OCI-LY1 (cell line): ENCODE data around the gene DNAAF3.

ENCODE experiments used
- H2AFZ ChIP-seq: fragments of 200-600 bp; sonication (generic), shearing (Covaris generic); 2 replicates; pipeline ENCODE4 v1.6.0; 2014; ENCODE audit warnings: antibody characterized with exemption, mild to moderate bottlenecking, low read length
- H3F3A ChIP-seq: fragments of 200-600 bp; sonication (generic), shearing (Covaris generic); 2 replicates; pipeline ENCODE4 v1.6.0; 2014; ENCODE audit warnings: mild to moderate bottlenecking, antibody characterized with exemption, low read length, moderate library complexity; ENCODE audit not compliant: insufficient read depth
- H3K27ac ChIP-seq: fragments of 200-600 bp; sonication (generic); 2 replicates; pipeline ENCODE4 v1.5.1; 2014; ENCODE audit warnings: low read length, mixed run types, mild to moderate bottlenecking, low read depth; ENCODE audit not compliant: poor library complexity, severe bottlenecking
- H3K27me3 ChIP-seq: fragments of 200-600 bp; sonication (generic); 2 replicates; pipeline ENCODE4 v1.6.0; 2014; ENCODE audit warnings: antibody characterized with exemption, mild to moderate bottlenecking, low read length, moderate library complexity; ENCODE audit not compliant: insufficient read depth
- H3K36me3 ChIP-seq: fragments of 200-600 bp; sonication (generic); 2 replicates; pipeline ENCODE4 v1.6.1; 2014; ENCODE audit warnings: mild to moderate bottlenecking, antibody characterized with exemption, low read length, moderate library complexity, mixed read lengths; ENCODE audit not compliant: insufficient read depth
- H3K4me1 ChIP-seq: fragments of 200-600 bp; sonication (generic); 2 replicates; pipeline ENCODE4 v1.5.1; 2014; ENCODE audit warnings: mild to moderate bottlenecking, low read length, moderate library complexity; ENCODE audit not compliant: insufficient read depth, severe bottlenecking
- H3K4me2 ChIP-seq: fragments of 200-600 bp; sonication (generic), shearing (Covaris generic); 2 replicates; pipeline ENCODE4 v1.6.1; 2014; ENCODE audit warnings: low read length
- H3K4me3 ChIP-seq: fragments of 200-600 bp; sonication (generic); 2 replicates; pipeline ENCODE4 v1.5.1; 2014; ENCODE audit warnings: low read length, low read depth, mild to moderate bottlenecking, mixed read lengths; ENCODE audit not compliant: poor library complexity, severe bottlenecking
- H3K79me2 ChIP-seq: fragments of 200-600 bp; shearing (Covaris generic); 2 replicates; pipeline ENCODE4 v1.6.1; 2016; ENCODE audit warnings: mixed run types, low read length, mixed read lengths; ENCODE audit not compliant: insufficient read depth
- H3K9ac ChIP-seq: fragments of 200-600 bp; sonication (generic), shearing (Covaris generic); 2 replicates; pipeline ENCODE4 v1.6.1; 2014; ENCODE audit warnings: mild to moderate bottlenecking, low read length, mixed read lengths
- H3K9me2 ChIP-seq: fragments of 200-600 bp; sonication (generic), shearing (Covaris generic); 2 replicates; pipeline ENCODE4 v1.6.1; 2014; ENCODE audit warnings: low read depth, mild to moderate bottlenecking, low read length, mixed read lengths
- H3K9me3 ChIP-seq: fragments of 200-600 bp; shearing (Covaris generic); 2 replicates; pipeline ENCODE4 v1.6.1; 2014; ENCODE audit warnings: low read length, mixed read lengths
- H4K20me1 ChIP-seq: fragments of 200-600 bp; sonication (generic), shearing (Covaris generic); 2 replicates; pipeline ENCODE4 v1.6.0; 2016; ENCODE audit warnings: mild to moderate bottlenecking, low read length; ENCODE audit not compliant: insufficient read depth
- CTCF ChIP-seq: fragments of 200-600 bp; sonication (generic), shearing (Covaris generic); IDR thresholded peaks from 2 replicates; pipeline ENCODE4 v1.5.1; 2017; ENCODE audit warnings: mild to moderate bottlenecking, antibody characterized with exemption, low read length, moderate library complexity, mixed read lengths
- EZH2 ChIP-seq: fragments of 200-600 bp; sonication (generic), shearing (Covaris generic); IDR thresholded peaks from 2 replicates; pipeline ENCODE4 v1.8.0; 2017; ENCODE audit warnings: borderline replicate concordance, mixed run types, mild to moderate bottlenecking, antibody characterized with exemption, low read length, moderate library complexity, mixed read lengths

The DNAAF3 gene

GRCh38 chr19:55109527-55110291 is 56.7 kb downstream of the DNAAF3 start:
- no peaks in the 10 kb centered on the region for H3K9me2 ChIP-seq
- no peak overlapping the region for H3K4me3 ChIP-seq
- no peak overlapping the region for H3K27ac ChIP-seq
- no peaks in the 10 kb centered on the region for H3K79me2 ChIP-seq
- no peak overlapping the region for H2AFZ ChIP-seq
- H3K36me3 ChIP-seq: peaks cover 24% of the 10 kb centered on the region; the same call in 1 of the 2 replicates
- no peaks in the 10 kb centered on the region for H3K27me3 ChIP-seq
- no peaks in the 10 kb centered on the region for H3F3A ChIP-seq
- no peak overlapping the region for H3K4me2 ChIP-seq
- H3K9me3 ChIP-seq: no peaks in the 10 kb centered on the region
- no peak overlapping the region for H3K9ac ChIP-seq
- peaks cover 22% of the 10 kb centered on the region for H3K4me1 ChIP-seq
- TF ChIP-seq EZH2 (no peak), CTCF (no peak)
- H4K20me1 ChIP-seq: no peaks in the 10 kb centered on the region
